Right lobe of liver (tissue), 6 donors: Measurements from ENCODE around the gene ALDH5A1. TPM values are rescaled to one million over a fixed set of nuclear protein-coding genes. Genes with fewer than 3 reads are reported as not detected.

Experiments used
- ATAC-seq, 4 donors: fragments of 200-7000 bp; cut with Tn5 transposase; one replicate each; pipeline ENCODE4 v1.9.1; 2020; ENCODE audit warnings: mild to moderate bottlenecking in 4 of 4, moderate library complexity in 4 of 4
- DNase-seq, 3 donors: peaks; one replicate each; pipeline ENCODE4 v3.0.0-alpha.2; 2020
- H3K27ac ChIP-seq, 3 donors: fragments of 200-600 bp; one replicate each; pipeline ENCODE4 v1.8.0; 2022
- H3K27me3 ChIP-seq, 2 donors: fragments of 200-600 bp; one replicate each; pipeline ENCODE4 v1.8.0; 2022
- H3K36me3 ChIP-seq, 4 donors: fragments of 200-600 bp; sonication (generic) in 1 of 4; one replicate each; pipeline versions ENCODE4 v1.5.1 to v1.8.0; 2017 to 2022; ENCODE audit warnings: control low read depth in 1 of 4
- H3K4me1 ChIP-seq, 4 donors: fragments of 200-600 bp; sonication (generic) in 1 of 4; one replicate each; pipeline versions ENCODE4 v1.5.1 to v1.8.0; 2017 to 2022; ENCODE audit warnings: control low read depth in 1 of 4
- H3K4me3 ChIP-seq, 3 donors: fragments of 200-600 bp; one replicate each; pipeline ENCODE4 v1.8.0; 2022
- H3K9me3 ChIP-seq, 4 donors: fragments of 200-600 bp; sonication (generic) in 1 of 4; one replicate each; pipeline versions ENCODE4 v1.5.1 to v1.8.0; 2017 to 2022; ENCODE audit warnings: control low read depth in 1 of 4
- CTCF ChIP-seq, 4 donors: fragments of 200-600 bp in 3 of 4; fragments of 450-650 bp in 1 of 4; IDR thresholded peaks; one replicate each; pipeline versions ENCODE4 v1.5.1 to v1.8.0; 2016 to 2022; ENCODE audit warnings: antibody characterized with exemption in 4 of 4, mild to moderate bottlenecking in 2 of 4
- POLR2A ChIP-seq: fragments of 450-650 bp; IDR thresholded peaks from one replicate; pipeline ENCODE4 v1.6.1; 2017; ENCODE audit warnings: antibody characterized with exemption, mild to moderate bottlenecking
- WGBS: methylation state at CpG from one replicate; pipeline ENCODE4 v1.1.6; 2018; ENCODE audit warnings: low coverage, low lambda C conversion rate; ENCODE audit not compliant: insufficient coverage; ENCODE audit errors: missing lambda C conversion rate; 5-methylcytosine and 5-hydroxymethylcytosine counted together
- intact Hi-C, 2 donors: fragments of 100-400 bp; cut with DNase I; formaldehyde crosslinking; loops; one replicate each; pipeline versions ENCODE4 v1.11.2 to v1.14.1; 2022
- total RNA-seq, 6 experiments: library from RNA; depleted of rRNA in 2 of 6; stranded (reverse); fragments of >200 nt in 2 of 6; fragmentation: NEBNext Ultra II Directional in 3 of 6; extraction: Animal tissue kit (Norgen Biotek cat#: 25700) in 3 of 6; gene quantifications; one replicate each; pipeline versions ENCODE4 v1.1.0 to v1.2.4, GENCODE V29; 2016 to 2023
- donor health status: DM: no; HTN: yes; CAD: no.
- donor health status: DM: no; HTN: no; CAD: no.
- donor health status: DM: no; HTN: no; CAD: no.
- donor health status: DM: no; HTN: yes; CAD: no.
- donor health status: DM: no; HTN: yes; CAD: no.

Gene ALDH5A1
- total RNA-seq, 6 experiments from 2014 or later: 24.2 to 71.0 (median 47.2) TPM

- H3K4me3 ChIP-seq: no peak overlapping the region
- no peak overlapping the region for H3K27ac ChIP-seq
- TF ChIP-seq CTCF (IDR thresholded peaks at IDR 0.05): no peak
- TF ChIP-seq POLR2A: no peak
- ATAC-seq (no peak), DNase-seq (no peak)
- H3K4me1 ChIP-seq: no peaks in the 10 kb centered on the region
- intact Hi-C loops: no loop called here
- WGBS: 79% methylated on average over 2 of the region's 4 CpGs
- peaks cover 0 to 9% (median 3%) of the 10 kb centered on the region in 4 donors for H3K36me3 ChIP-seq
- H3K27me3 ChIP-seq: no peaks in the 10 kb centered on the region
- no peaks in the 10 kb centered on the region for H3K9me3 ChIP-seq
Observed at GRCh38 chr6:24517659-24518543, 23.1 kb downstream of the ALDH5A1 start.

GRCh38 chr6:24520929-24521546 is 26.3 kb downstream of the ALDH5A1 start:
- no peak overlapping the region for H3K27ac ChIP-seq
- no peaks in the 10 kb centered on the region for H3K27me3 ChIP-seq
- H3K4me3 ChIP-seq: no peak overlapping the region
- WGBS: 15% methylated on average over 6 of the region's 6 CpGs
- peak; percentile 99 for ATAC-seq
- peaks cover 0 to 4% (median under 1%) of the 10 kb centered on the region in 4 donors for H3K36me3 ChIP-seq
- TF ChIP-seq POLR2A (no peak), CTCF (IDR thresholded peaks at IDR 0.05) (peak; percentile 51 to 87 (median 80))
- DNase-seq: peak; percentile 69 to 79 (median 74)
- no peaks in the 10 kb centered on the region for H3K4me1 ChIP-seq
- intact Hi-C loops: loop anchor here in 1 of 2 donors (5.0 kb wide), 1 partner anchor 94 kb away; no protein-coding TSS in a partner anchor
- no peaks in the 10 kb centered on the region for H3K9me3 ChIP-seq

GRCh38 chr6:24522228-24523176 is 27.7 kb downstream of the ALDH5A1 start:
- Histone ChIP-seq H3K27me3 (no peaks in the 10 kb centered on the region), H3K9me3 (no peaks in the 10 kb centered on the region), H3K27ac (no peak overlapping the region), H3K4me3 (no peak overlapping the region), H3K4me1 (no peaks in the 10 kb centered on the region), H3K36me3 (peaks cover 0 to 4% (median under 1%) of the 10 kb centered on the region in 4 donors)
- DNase-seq (no peak), ATAC-seq (no peak)
- intact Hi-C loops: loop anchor here in 1 of 2 donors (5.0 kb wide), 1 partner anchor 95 kb away; no protein-coding TSS in a partner anchor
- WGBS: 67% methylated on average over 12 of the region's 13 CpGs
- TF ChIP-seq CTCF (IDR thresholded peaks at IDR 0.05) (no peak), POLR2A (no peak)

GRCh38 chr6:24524329-24524728 is 29.6 kb downstream of the ALDH5A1 start:
- no peaks in the 10 kb centered on the region for H3K4me1 ChIP-seq
- DNase-seq (no peak), ATAC-seq (no peak)
- peaks cover 0 to 4% (median under 1%) of the 10 kb centered on the region in 4 donors for H3K36me3 ChIP-seq
- intact Hi-C loops: loop anchor here in 1 of 2 donors (5.0 kb wide), 1 partner anchor 97 kb away; no protein-coding TSS in a partner anchor
- 67% methylated on average over 2 of the region's 3 CpGs for WGBS
- no peak overlapping the region for H3K4me3 ChIP-seq
- H3K27me3 ChIP-seq: no peaks in the 10 kb centered on the region
- TF ChIP-seq CTCF (IDR thresholded peaks at IDR 0.05): no peak
- TF ChIP-seq POLR2A: no peak
- H3K27ac ChIP-seq: no peak overlapping the region
- no peaks in the 10 kb centered on the region for H3K9me3 ChIP-seq
